K562 (cell line): Measurements from ENCODE around the gene C10orf143. TPM values are rescaled to one million over a fixed set of nuclear protein-coding genes. Genes with fewer than 3 reads are reported as not detected.
"Not testable (repeated sequence)": the region's sequence is repeated elsewhere in the genome, so short reads cannot be mapped to it uniquely, and the experiment has no call there.

Experiments used
- ATAC-seq: fragments of 200-7000 bp; cut with Tn5 transposase; 3 replicates; pipeline ENCODE4 v1.9.1; 2020; ENCODE audit warnings: moderate library complexity
- BruUV-seq: library from RNA; stranded (reverse); fragments of 400-500 nt; replicated peaks from 2 replicates; lab custom pipeline; 2021; lab: Mats Ljungman, UMichigan
- CTCF ChIA-PET: fragments of 300-600 bp; formaldehyde crosslinking; extraction: SDS; loops from one replicate; lab custom pipeline; 2021; ENCODE audit warnings: low intra/inter-chr PET ratio; lab: Yijun Ruan, JAX
- POLR2A ChIA-PET: fragments of 300-600, 350-650 bp; sonication (Branson Sonifier 250); formaldehyde crosslinking; extraction: SDS; loops from one replicate; lab custom pipeline; 2021; ENCODE audit warnings: antibody characterized with exemption, inconsistent platforms; lab: Yijun Ruan, JAX
- DNase-seq, 4 experiments: peaks; one replicate each; pipeline versions ENCODE4 v3.0.0 to v3.0.0-alpha.2; 2011 to 2018; ENCODE audit warnings: low spot score in 3 of 4, mixed read lengths in 3 of 4; ENCODE audit errors: extremely low read depth in 1 of 4
- FAIRE-seq: peaks from 2 replicates; lab custom pipeline; 2011; peaks lifted over from hg19 to GRCh38; lab: Jason Lieb, UNC
- H2AFZ ChIP-seq: 2 replicates; pipeline ENCODE4 v1.6.0; 2011; ENCODE audit warnings: low read depth, low read length, control low read depth, inconsistent platforms
- H3K27ac ChIP-seq: fragments of 200-600 bp; 3 replicates; pipeline ENCODE4 v1.8.0; 2011; ENCODE audit warnings: low read depth, mild to moderate bottlenecking, control low read depth, inconsistent platforms, low read length, moderate library complexity, mixed read lengths; ENCODE audit errors: extremely low read depth
- H3K27me3 ChIP-seq, 2 experiments: fragments of 300-600 bp in 1 of 2; 2 replicates in 1 of 2; 3 replicates in 1 of 2; pipeline versions ENCODE4 v1.6.0 to v1.8.0; 2011; ENCODE audit warnings: inconsistent platforms in 2 of 2, low read length in 2 of 2, mild to moderate bottlenecking in 1 of 2, mixed read lengths in 1 of 2, moderate library complexity in 1 of 2; ENCODE audit not compliant: control insufficient read depth in 2 of 2, insufficient read depth in 2 of 2
- H3K36me3 ChIP-seq: fragments of 300-600 bp; 3 replicates; pipeline ENCODE4 v1.8.0; 2011; ENCODE audit warnings: mild to moderate bottlenecking, low read length, inconsistent platforms; ENCODE audit not compliant: control insufficient read depth, insufficient read depth
- H3K4me1 ChIP-seq, 2 experiments: fragments of 200-600 bp in 1 of 2; replicated peaks in 1 of 2; 2 replicates in 1 of 2; 3 replicates in 1 of 2; pipeline versions ENCODE4 v1.5.1 to v1.8.0; 2011; ENCODE audit warnings: inconsistent platforms in 2 of 2, low read length in 2 of 2, mild to moderate bottlenecking in 1 of 2, mixed read lengths in 1 of 2, moderate library complexity in 1 of 2; ENCODE audit not compliant: control insufficient read depth in 2 of 2, insufficient read depth in 2 of 2
- H3K4me2 ChIP-seq: 2 replicates; pipeline ENCODE4 v1.6.1; 2011; ENCODE audit warnings: low read length, control low read depth, inconsistent platforms, mixed read lengths; ENCODE audit not compliant: insufficient read depth
- H3K4me3 ChIP-seq: fragments of 200-600 bp; sonication (generic), shearing (Covaris generic); 2 replicates; pipeline ENCODE4 v1.5.1; 2016; ENCODE audit warnings: control low read depth, inconsistent platforms
- H3K79me2 ChIP-seq: fragments of 200-600 bp; 3 replicates; pipeline ENCODE4 v1.8.0; 2011; ENCODE audit warnings: low read length, inconsistent platforms; ENCODE audit not compliant: control insufficient read depth, insufficient read depth
- H3K9ac ChIP-seq, 2 experiments: 2 replicates each; pipeline versions ENCODE4 v1.6.0 to v1.6.1; 2011; ENCODE audit warnings: low read depth in 2 of 2, low read length in 2 of 2, control low read depth in 1 of 2, inconsistent platforms in 1 of 2, mild to moderate bottlenecking in 1 of 2, mixed read lengths in 1 of 2; ENCODE audit not compliant: insufficient read depth in 1 of 2
- H3K9me1 ChIP-seq: one replicate; pipeline ENCODE4 v1.6.0; 2011; ENCODE audit warnings: inconsistent platforms, mild to moderate bottlenecking, low read length, moderate library complexity; ENCODE audit not compliant: control insufficient read depth, insufficient read depth
- H3K9me3 ChIP-seq: replicated peaks from 2 replicates; pipeline ENCODE4 v1.5.1; 2011; ENCODE audit warnings: low read depth, low read length, inconsistent platforms; ENCODE audit not compliant: control insufficient read depth, insufficient read depth
- H4K20me1 ChIP-seq: replicated peaks from 2 replicates; pipeline ENCODE4 v1.6.1; 2011; ENCODE audit warnings: low read length, inconsistent platforms, mixed read lengths; ENCODE audit not compliant: control insufficient read depth, insufficient read depth
- BCLAF1 ChIP-seq, 2 experiments: fragments of 450-650 bp in 1 of 2; IDR thresholded peaks; 2 replicates each; pipeline ENCODE4 v1.6.1; 2011 to 2017; ENCODE audit warnings: low read depth in 2 of 2, antibody characterized with exemption in 1 of 2, borderline replicate concordance in 1 of 2, low read length in 1 of 2, mild to moderate bottlenecking in 1 of 2, mixed read lengths in 1 of 2; ENCODE audit not compliant: control insufficient read depth in 1 of 2
- CUX1 ChIP-seq: fragments of 200-800 bp; sonication (Bioruptor generic); IDR thresholded peaks from 2 replicates; pipeline ENCODE4 v1.6.1; 2016; ENCODE audit warnings: missing genetic modification characterization, missing compliant biosample characterization
- ELK3 ChIP-seq: fragments of 450-650 bp; formaldehyde crosslinking; IDR thresholded peaks from 2 replicates; pipeline ENCODE4 v1.4.0; 2020; ENCODE audit warnings: mild to moderate bottlenecking
- GMEB1 ChIP-seq: fragments of 250-450 bp; sonication (Bioruptor Pico); IDR thresholded peaks from 2 replicates; pipeline ENCODE4 v1.4.0; 2020; ENCODE audit warnings: mild to moderate bottlenecking
- NFATC3 ChIP-seq: fragments of 450-650 bp; IDR thresholded peaks from 2 replicates; pipeline ENCODE4 v1.6.1; 2017; ENCODE audit warnings: mild to moderate bottlenecking
- RAD21 ChIP-seq, 2 experiments: fragments of 250-450 bp in 1 of 2; fragments of 450-650 bp in 1 of 2; sonication (Bioruptor Pico) in 1 of 2; formaldehyde crosslinking in 1 of 2; IDR thresholded peaks in 1 of 2; conservative IDR thresholded peaks in 1 of 2; 2 replicates each; pipeline versions ENCODE4 v1.4.0 to v1.8.0; 2020 to 2022; ENCODE audit warnings: mild to moderate bottlenecking in 2 of 2, moderate library complexity in 1 of 2
- SMARCA5 ChIP-seq: fragments of 450-650 bp; IDR thresholded peaks from 2 replicates; pipeline ENCODE4 v1.6.1; 2016
- ZNF511 ChIP-seq: sonication (generic); formaldehyde crosslinking; IDR thresholded peaks from 2 replicates; pipeline ENCODE4 v1.8.0; 2022; ENCODE audit warnings: mild to moderate bottlenecking, missing genetic modification reagents
- WGBS: fragments of 100-300 bp; shearing (Covaris generic); methylation state at CpG from one replicate; pipeline ENCODE4 v1.1.6; 2016; ENCODE audit warnings: low coverage, mixed read lengths; ENCODE audit not compliant: insufficient coverage; ENCODE audit errors: missing lambda C conversion rate; 5-methylcytosine and 5-hydroxymethylcytosine counted together
- in situ Hi-C: fragments of 300-500 bp; cut with MboI; formaldehyde crosslinking; loops from 4 replicates; pipeline ENCODE4 v1.15.0; 2018; ENCODE audit warnings: inconsistent platforms, mixed read lengths
- intact Hi-C: fragments of 100-400 bp; cut with micrococcal nuclease; formaldehyde crosslinking; loops from 2 replicates; pipeline ENCODE4 v1.14.2; 2022
- polyA plus RNA-seq, 8 experiments: library from polyadenylated mRNA; depleted of rRNA in 4 of 8; stranded (reverse) in 5 of 8; unstranded in 3 of 8; fragments of >200 nt; fragmentation: Nextera tagmentation in 2 of 8; fragmentation: Illumina TruSeq in 1 of 8; extraction: Ambion mirVana in 2 of 8; extraction: Trizol in 1 of 8; gene quantifications; 2 replicates each; pipeline versions ENCODE4 v1.2.1 to v1.2.3, GENCODE V29; 2011 to 2014; ENCODE audit warnings: inconsistent platforms in 1 of 8, missing spikeins in 1 of 8
- total RNA-seq, 7 experiments: library from RNA; depleted of rRNA in 6 of 7; stranded (reverse); fragments of >200 nt in 6 of 7; fragmentation: Illumina TruSeq in 2 of 7; extraction: Trizol in 2 of 7; gene quantifications; 2 replicates each; pipeline versions ENCODE4 v1.2.1 to v1.2.3, GENCODE V29; 2011 to 2021; ENCODE audit warnings: low replicate concordance in 1 of 7

C10orf143 gene
- total and polyA plus RNA-seq, 9 of the 15 experiments (the other 6 are each of a cell fraction or from before 2014, with no cell fraction given): 0.07 to 0.42 (median 0.25) TPM; not detected in 2

GRCh38 chr10:130024779-130025325 lies 85.8 kb downstream of the C10orf143 start (continued):
- TF ChIP-seq SMARCA5: no peak
- no peak for TF ChIP-seq NFATC3
- no peak for TF ChIP-seq ELK3 (CRISPR knock-in tag)
- no peak for TF ChIP-seq ZNF511
- no peak for TF ChIP-seq GMEB1 (CRISPR knock-in tag)
- no peak for TF ChIP-seq RAD21 (CRISPR knock-in tag; conservative IDR thresholded peaks at IDR 0.05 in 1 of 2, IDR thresholded peaks at IDR 0.05 in 1 of 2)
- no peak for TF ChIP-seq BCLAF1 (IDR thresholded peaks at IDR 0.05; ENCODE audit: borderline replicate concordance in 1 of 2, control insufficient read depth in 1 of 2, low read depth in 2 of 2, low read length in 1 of 2)
- TF ChIP-seq CUX1: no peak

GRCh38 chr10:130024326-130024725 lies 86.3 kb downstream of the C10orf143 start:
- FAIRE-seq, intact Hi-C loops, H3K4me3 ChIP-seq, DNase-seq, H3K79me2 ChIP-seq, in situ Hi-C loops, H3K9ac ChIP-seq, H3K4me1 ChIP-seq, H3K4me2 ChIP-seq, H3K36me3 ChIP-seq, BruUV-seq, CTCF ChIA-PET, ATAC-seq, H3K9me3 ChIP-seq, H4K20me1 ChIP-seq, H3K27ac ChIP-seq, H3K9me1 ChIP-seq, POLR2A ChIA-PET, H2AFZ ChIP-seq: not testable (repeated sequence)
- WGBS: 7% methylated on average over 3 of the region's 8 CpGs
- peaks cover 0 to 50% of the 10 kb centered on the region in 2 experiments; a peak in 3 of 5 replicates for H3K27me3 ChIP-seq
